GM18520 (cell line): ENCODE results near the gene L1TD1.
"Not testable (repeated sequence)": the region's sequence is repeated elsewhere in the genome, so short reads cannot be mapped to it uniquely, and the experiment has no call there.

Experiments
- ATAC-seq: cut with Tn5 transposase; IDR thresholded peaks from one replicate; pipeline ENCODE4 v1.9.1; 2021; ENCODE audit not compliant: unreplicated experiment

The L1TD1 gene

DNA sequence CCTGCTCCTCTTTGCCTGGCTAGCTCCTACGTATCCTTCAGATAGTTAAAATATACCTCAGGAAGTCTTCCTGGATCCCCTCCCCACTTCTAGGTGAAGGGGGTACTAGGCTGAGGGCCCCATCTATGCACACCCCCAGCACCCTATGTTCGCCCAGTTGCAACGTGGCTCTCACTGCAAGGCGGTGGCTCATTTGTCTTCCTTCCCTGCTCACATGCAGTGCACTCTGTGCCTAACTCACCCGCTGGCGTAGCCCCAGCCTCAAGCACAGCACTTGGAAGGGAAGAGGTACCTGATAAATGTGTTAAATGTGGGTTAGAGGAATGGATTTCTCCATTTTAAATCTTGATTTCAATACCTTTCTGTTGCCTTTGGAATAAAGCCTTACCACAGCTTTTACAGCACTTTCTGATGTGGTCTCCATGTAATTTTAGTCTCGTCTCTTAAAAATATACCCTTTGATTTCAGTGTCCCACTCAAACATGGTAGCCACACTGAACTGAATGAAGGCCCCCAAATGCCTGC lies 39.3 kb downstream of the L1TD1 start:
- ATAC-seq: no peak

DNA sequence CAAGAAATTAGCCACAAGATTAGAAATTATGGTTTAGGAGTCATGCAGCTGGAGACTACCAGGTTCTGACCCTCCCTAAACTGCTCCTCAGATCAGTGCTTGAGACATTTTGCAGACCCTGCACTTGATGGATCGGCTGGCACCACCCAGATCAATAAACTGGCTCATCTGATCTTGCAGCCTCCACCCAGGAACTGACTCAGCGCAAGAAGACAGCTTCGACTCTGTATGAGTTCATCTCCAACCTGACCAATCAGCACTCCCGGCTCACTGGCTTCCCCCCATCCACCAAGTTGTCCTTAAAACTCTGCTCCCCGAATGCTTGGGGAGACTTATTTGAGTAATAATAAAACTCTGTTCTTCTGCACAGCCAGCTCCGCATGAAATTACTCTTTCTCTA lies 40.0 kb downstream of the L1TD1 start:
- no peak for ATAC-seq

DNA sequence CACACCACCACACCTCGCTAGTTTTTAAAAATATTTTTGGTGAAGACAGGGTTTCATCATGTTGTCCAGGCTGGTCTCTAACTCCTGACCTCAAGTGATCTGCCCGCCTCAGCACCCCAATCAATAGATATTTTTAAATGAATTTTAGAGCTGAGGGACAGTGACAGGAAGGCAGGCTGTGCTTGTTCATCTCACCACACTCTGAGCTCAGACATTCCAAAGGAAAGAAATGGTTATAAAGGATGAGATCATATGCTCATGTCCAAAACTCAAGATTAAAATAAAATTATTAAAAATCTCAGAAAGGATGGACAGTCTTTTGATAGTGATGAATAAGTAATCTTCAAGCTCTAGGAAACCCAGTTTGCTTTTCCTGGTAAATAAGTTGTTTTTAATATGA lies 40.9 kb downstream of the L1TD1 start:
- ATAC-seq: no peak

DNA sequence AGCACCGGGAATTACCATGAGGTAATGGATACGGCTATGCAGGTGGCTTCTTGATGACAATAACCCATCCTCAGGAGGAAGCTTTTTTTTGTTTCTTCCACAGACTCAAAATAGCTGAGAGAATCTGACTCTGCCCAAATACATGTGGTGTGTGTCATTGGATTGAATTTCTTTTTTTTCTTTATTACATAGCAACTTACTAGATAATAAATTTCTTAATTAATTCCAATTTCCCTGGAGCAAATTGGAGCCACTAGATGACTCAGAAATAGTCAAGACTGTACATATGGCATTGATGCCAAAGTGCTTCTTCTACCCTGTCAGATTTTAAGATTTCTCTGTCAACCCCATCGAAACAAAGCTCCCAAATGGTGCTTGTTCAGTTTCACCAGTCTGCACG lies 42.7 kb downstream of the L1TD1 start:
- ATAC-seq: no peak

DNA sequence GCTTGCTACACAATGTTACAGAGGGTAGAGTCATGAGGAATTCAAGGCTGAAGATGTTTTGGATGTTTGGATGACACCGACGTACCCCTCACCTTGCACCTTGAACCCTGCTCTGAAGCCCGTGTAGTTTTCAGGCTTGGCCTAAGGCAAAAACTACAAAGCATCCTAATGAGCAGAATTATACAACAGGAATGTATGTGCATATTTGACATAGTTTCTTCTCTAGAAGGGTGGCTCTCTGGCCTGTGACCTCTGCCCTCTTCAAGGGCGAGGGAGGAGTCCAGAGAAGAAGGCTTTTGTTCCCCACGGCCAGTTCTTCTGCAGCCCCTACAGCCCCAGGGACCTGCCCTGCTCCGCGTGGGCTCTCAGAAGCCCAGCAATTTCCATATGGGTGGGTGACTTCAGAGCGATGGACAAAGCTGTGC lies 43.3 kb downstream of the L1TD1 start:
- ATAC-seq: no peak

DNA sequence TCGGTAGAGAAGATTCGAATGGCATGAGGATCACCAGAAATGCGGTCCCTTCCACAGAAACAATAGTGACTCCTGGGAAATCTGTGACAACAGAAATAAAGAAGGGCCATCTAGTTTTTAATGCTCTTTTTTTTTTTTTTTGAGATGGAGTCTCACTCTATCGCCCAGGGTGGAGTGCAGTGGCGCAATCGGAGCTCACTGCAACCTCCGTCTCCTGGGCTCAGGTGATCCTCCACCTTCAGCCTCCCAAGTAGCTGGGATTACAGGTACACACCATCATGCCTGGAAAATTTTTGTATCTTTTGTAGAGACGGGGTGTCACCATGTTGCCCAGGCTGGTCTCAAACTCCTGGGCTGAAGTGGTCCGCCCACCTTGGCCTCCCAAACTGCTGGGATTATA lies 43.9 kb downstream of the L1TD1 start:
- ATAC-seq: no peak

DNA sequence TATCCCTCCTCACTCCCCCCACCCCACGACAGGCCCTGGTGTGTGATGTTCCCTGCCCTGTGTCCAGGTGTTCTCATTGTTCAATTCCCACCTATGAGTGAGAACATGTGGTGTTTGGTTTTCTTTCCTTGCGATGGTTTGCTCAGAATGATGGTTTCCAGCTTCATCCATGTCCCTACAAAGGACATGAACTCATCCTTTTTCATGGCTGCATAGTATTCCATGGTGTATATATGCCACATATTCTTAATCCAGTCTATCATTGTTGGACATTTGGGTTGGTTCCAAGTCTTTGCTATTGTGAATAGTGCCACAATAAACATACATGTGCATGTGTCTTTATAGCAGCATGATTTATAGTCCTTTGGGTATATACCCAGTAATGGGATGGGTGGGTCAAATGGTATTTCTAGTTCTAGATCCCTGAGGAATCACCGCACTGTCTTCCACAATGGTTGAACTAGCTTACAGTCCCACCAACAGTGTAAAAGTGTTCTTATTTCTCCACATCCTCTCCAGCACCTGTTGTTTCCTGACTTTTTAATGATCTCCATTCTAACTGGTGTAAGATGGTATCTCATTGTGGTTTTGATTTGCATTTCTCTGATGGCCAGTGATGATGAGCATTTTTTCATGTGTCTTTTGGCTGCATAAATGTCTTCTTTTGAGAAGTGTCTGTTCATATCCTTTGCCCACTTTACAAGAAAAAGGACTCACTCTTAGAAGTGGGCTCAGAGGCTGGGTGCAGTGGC lies 45.2 kb downstream of the L1TD1 start:
- ATAC-seq: not testable (repeated sequence)

DNA sequence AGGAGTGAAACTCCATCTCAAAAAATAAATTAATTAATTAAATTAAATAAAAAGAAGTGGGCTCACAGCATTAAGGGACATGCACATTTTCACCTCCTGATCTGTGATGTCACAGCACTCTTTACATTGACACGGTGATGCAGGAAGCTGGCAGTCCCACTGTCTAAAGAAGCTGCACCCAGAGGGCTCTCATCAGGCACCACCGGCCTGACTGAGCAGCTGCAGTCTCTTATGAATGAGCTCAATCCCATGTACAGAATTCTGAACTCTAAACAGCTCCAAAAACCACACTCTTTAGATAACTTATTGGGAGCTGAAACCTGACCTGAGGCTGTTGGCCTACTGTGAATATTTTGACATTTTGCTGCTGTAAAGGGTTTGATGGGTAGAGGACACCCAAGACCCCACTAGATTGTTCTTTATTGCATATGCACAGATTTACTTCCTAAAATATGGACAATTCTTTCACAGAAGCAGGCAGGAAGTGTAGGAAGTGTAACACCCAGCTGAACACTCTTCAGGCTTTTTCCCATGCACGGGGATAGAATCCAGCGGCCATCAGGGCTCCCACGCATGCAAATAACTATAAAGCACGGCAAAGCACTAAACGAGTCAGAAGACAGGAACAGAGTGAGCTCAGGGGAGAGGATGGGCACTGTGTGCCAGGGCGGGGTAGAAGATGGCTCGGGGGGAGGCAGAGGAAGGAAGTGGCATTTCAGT lies 46.2 kb downstream of the L1TD1 start:
- no peak for ATAC-seq

DNA sequence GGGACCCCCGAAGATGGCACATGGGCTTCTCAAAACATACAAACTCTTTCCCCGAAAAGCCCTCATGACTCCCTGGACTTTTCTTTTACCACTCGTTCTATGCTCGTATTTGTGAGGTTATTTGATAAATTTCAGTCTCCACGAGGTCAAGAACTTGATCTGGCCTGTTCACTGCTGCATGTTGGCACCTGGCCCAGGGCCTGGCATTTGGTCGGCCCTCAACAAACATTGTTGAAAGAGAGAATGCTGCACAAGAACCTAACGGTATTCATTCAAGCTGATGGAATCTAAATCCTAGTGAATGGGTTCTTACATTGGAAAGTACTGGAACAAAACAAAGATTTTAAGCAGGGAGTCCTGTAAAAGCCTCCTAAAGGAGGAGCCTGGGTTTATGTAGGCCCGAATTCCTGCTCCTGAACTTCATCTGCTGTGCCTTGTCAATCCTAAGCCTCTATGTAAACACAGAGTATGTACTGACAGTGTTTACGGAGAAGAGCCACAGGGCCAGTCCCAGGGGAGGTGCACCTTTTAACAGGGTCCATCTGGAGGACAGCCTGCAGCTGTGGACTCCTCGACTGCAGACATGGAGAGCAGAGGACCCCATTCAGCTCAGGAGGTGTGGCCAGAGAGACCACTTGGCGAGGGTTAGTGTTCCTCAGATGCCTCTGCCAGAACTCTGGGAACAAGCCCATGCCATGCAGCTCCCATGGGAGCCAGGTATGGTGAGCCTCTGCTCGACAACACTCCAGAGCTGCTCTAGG lies 46.9 kb downstream of the L1TD1 start:
- no peak for ATAC-seq

DNA sequence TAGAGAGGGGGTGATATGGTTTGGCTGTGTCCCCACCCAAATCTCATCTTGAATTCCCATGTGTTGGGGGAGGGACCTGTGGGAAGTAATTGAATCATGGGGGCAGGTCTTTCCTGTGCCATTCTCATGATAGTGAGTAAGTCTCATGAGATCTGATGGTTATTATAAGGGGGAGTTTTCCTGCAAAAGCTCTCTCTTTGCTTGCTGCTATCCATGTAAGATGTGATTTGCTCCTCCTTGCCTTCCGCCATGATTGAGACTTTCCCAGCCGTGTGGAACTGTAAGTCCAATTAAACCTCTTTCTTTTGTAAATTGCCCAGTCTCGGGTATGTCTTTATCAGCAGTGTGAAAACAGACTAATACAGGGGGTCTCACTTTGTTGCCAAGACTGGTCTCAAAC lies 49.7 kb downstream of the L1TD1 start:
- ATAC-seq: not testable (repeated sequence)

DNA sequence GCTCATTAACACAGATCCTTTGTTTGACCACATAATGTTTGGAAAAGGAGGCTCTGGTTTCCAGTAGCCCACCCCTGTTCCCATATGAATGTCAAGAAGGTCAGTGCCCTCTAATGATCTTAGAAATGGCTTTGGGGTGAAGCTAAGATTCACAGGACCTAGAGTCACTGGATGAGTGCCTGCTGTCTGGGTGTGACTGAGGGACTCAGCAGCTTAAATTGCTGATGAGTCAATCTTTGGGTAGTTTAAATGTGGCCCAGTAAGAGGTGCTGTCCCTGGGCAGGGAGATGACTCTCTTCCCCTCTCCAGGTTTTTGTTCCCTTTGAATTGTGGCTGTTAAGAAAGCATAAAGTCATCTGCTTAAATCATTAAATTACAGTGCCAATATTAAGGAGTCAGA lies 50.6 kb downstream of the L1TD1 start:
- no peak for ATAC-seq

DNA sequence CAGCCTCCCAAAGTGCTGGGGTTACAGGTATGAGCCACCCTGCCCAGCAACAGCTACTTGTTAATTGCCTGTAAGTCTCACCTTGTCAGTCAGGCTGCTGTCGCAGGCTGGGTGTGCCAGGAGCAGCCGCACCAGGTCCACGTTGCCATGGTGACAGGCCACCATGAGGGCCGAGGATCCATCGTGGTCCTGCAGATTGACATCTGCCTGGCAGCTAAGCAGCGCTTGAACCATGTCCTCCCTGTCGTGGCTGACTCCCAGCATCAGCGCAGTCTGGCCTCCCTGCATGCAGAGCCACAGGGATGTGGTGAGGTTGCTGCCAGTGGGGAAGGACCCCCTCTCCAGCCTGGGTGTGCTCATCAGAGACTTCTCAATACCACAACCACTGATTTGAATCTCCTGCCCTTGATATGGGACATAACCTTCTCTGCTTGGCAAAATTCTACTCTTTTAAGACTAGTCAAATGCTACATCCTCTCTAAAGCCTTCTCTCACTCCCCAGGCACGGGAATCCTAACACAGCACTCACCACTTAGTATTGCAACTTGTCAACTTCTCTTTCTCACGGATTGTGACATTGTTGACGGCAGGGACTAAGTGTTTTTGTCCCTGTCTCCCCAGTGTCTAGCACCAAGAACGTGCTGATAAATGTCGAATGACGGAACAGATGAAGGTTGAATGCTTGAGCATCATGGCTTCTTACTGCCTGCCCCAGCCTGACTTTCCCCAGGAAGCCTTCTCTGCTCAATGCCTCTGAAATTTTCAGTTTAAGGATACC lies 52.9 kb downstream of the L1TD1 start:
- no peak for ATAC-seq

DNA sequence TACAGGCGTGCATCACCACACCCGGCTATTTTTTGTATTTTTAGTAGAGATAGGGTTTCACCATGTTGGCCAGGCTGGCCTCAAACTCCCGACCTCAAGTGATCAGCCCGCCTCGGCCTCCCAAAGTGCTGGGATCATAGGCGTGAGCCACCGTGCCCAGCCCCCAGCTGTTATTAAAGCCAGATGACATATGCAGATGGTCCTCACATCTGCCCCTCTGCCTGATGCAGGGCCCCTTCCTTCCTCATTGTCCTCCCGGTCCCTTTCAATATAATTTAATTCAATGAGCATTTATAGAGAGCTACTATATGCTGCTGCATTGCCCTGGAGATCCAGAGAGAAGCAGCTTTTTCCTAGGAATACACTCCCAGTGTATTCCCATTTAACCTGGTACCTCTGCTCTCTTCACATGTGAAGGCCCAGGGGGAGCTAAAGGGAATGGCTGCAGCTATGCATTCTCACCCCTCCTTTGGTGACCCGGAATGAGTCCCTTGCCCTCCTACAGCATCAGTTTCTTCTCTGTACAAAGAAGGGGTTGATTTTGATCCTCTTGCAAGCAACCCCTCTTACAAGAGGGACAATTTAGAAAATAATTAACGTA lies 55.6 kb downstream of the L1TD1 start:
- no peak for ATAC-seq

DNA sequence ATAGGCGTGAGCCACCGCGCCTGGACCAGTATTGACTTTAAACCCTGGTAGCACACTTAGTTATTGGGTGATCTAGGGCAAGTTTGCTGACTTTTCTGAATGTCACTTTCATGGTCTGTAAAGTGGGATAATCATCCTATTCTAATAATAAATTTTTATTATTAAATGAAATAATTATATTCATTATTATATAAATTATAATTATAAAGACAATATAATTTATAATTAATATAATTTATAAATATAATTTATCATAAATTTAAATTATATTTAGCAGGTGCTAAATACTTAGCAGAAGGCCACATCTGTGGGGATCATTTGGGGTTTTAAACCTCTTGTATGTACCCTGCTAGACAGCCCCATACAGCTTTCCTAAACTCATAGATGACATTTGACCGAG lies 64.9 kb downstream of the L1TD1 start:
- ATAC-seq: no peak

DNA sequence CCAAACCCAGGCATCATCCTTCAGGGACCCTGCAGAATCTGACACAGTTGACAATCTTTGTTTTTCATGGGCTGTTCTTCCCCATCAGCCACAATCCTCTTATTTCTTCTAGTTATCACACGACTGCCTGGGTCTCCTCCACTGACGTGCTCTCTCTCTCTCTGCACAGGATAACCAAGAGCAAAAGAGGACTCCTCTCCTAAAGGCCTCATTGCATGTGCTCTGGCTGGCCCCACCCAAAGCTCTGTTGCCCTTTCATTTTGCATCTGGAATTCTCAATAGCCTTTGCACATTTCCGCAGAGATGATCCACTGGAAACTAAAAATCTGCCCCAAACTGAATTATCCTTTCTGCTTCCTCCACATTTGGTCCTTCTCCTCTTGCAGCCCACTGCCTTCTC lies 66.0 kb downstream of the L1TD1 start:
- ATAC-seq: no peak
